ENCODE measurements around the gene PPP4R3B. TPM values are rescaled to one million over a fixed set of nuclear protein-coding genes. Genes with fewer than 3 reads are reported as not detected.

PPP4R3B gene
- polyA plus RNA-seq, 1 of the 3 experiments (the other 2 are of a cell fraction) = 9.3 TPM

Small RNA genes lying within 50 kb of the gene (small RNA-seq; reads per million reads assigned to genes)
- gene RF00586 (0 reads per million in 7 experiments), gene RNU6-634P (0 reads per million in 7 experiments)

Other genes starting within 250 kb of the PPP4R3B start
- gene CCDC88A, start 197.8 kb downstream of the PPP4R3B start, polyA plus RNA-seq (2012; rRNA removed) = 7.0 and 10.1 TPM in 2 replicates
- 13.5 and 18.7 TPM in 2 replicates for gene CFAP36, start 97.9 kb downstream of the PPP4R3B start, polyA plus RNA-seq (2012; rRNA removed)
- 11.7 and 14.3 TPM in 2 replicates for gene PNPT1, start 76.2 kb upstream of the PPP4R3B start, polyA plus RNA-seq (2012; rRNA removed)